K562 (cell line): ENCODE measurements around the gene RTBDN. TPM values are rescaled to one million over a fixed set of nuclear protein-coding genes. Genes with fewer than 3 reads are reported as not detected.

Source experiments
- ATAC-seq: fragments of 200-7000 bp; cut with Tn5 transposase; 3 replicates; pipeline ENCODE4 v1.9.1; 2020; ENCODE audit warnings: moderate library complexity
- BruUV-seq: library from RNA; stranded (reverse); fragments of 400-500 nt; replicated peaks from 2 replicates; lab custom pipeline; 2021; lab: Mats Ljungman, UMichigan
- CTCF ChIA-PET: fragments of 300-600 bp; formaldehyde crosslinking; extraction: SDS; loops from one replicate; lab custom pipeline; 2021; ENCODE audit warnings: low intra/inter-chr PET ratio; lab: Yijun Ruan, JAX
- POLR2A ChIA-PET: fragments of 300-600, 350-650 bp; sonication (Branson Sonifier 250); formaldehyde crosslinking; extraction: SDS; loops from one replicate; lab custom pipeline; 2021; ENCODE audit warnings: antibody characterized with exemption, inconsistent platforms; lab: Yijun Ruan, JAX
- DNase-seq, 4 experiments: peaks; one replicate each; pipeline versions ENCODE4 v3.0.0 to v3.0.0-alpha.2; 2011 to 2018; ENCODE audit warnings: low spot score in 3 of 4, mixed read lengths in 3 of 4; ENCODE audit errors: extremely low read depth in 1 of 4
- FAIRE-seq: peaks from 2 replicates; lab custom pipeline; 2011; peaks lifted over from hg19 to GRCh38; lab: Jason Lieb, UNC
- H2AFZ ChIP-seq: 2 replicates; pipeline ENCODE4 v1.6.0; 2011; ENCODE audit warnings: low read depth, low read length, control low read depth, inconsistent platforms
- H3K27ac ChIP-seq: fragments of 200-600 bp; 3 replicates; pipeline ENCODE4 v1.8.0; 2011; ENCODE audit warnings: low read depth, mild to moderate bottlenecking, control low read depth, inconsistent platforms, low read length, moderate library complexity, mixed read lengths; ENCODE audit errors: extremely low read depth
- H3K27me3 ChIP-seq, 2 experiments: fragments of 300-600 bp in 1 of 2; 2 replicates in 1 of 2; 3 replicates in 1 of 2; pipeline versions ENCODE4 v1.6.0 to v1.8.0; 2011; ENCODE audit warnings: inconsistent platforms in 2 of 2, low read length in 2 of 2, mild to moderate bottlenecking in 1 of 2, mixed read lengths in 1 of 2, moderate library complexity in 1 of 2; ENCODE audit not compliant: control insufficient read depth in 2 of 2, insufficient read depth in 2 of 2
- H3K36me3 ChIP-seq: fragments of 300-600 bp; 3 replicates; pipeline ENCODE4 v1.8.0; 2011; ENCODE audit warnings: mild to moderate bottlenecking, low read length, inconsistent platforms; ENCODE audit not compliant: control insufficient read depth, insufficient read depth
- H3K4me1 ChIP-seq, 2 experiments: fragments of 200-600 bp in 1 of 2; replicated peaks in 1 of 2; 2 replicates in 1 of 2; 3 replicates in 1 of 2; pipeline versions ENCODE4 v1.5.1 to v1.8.0; 2011; ENCODE audit warnings: inconsistent platforms in 2 of 2, low read length in 2 of 2, mild to moderate bottlenecking in 1 of 2, mixed read lengths in 1 of 2, moderate library complexity in 1 of 2; ENCODE audit not compliant: control insufficient read depth in 2 of 2, insufficient read depth in 2 of 2
- H3K4me2 ChIP-seq: 2 replicates; pipeline ENCODE4 v1.6.1; 2011; ENCODE audit warnings: low read length, control low read depth, inconsistent platforms, mixed read lengths; ENCODE audit not compliant: insufficient read depth
- H3K4me3 ChIP-seq: fragments of 200-600 bp; sonication (generic), shearing (Covaris generic); 2 replicates; pipeline ENCODE4 v1.5.1; 2016; ENCODE audit warnings: control low read depth, inconsistent platforms
- H3K79me2 ChIP-seq: fragments of 200-600 bp; 3 replicates; pipeline ENCODE4 v1.8.0; 2011; ENCODE audit warnings: low read length, inconsistent platforms; ENCODE audit not compliant: control insufficient read depth, insufficient read depth
- H3K9ac ChIP-seq, 2 experiments: 2 replicates each; pipeline versions ENCODE4 v1.6.0 to v1.6.1; 2011; ENCODE audit warnings: low read depth in 2 of 2, low read length in 2 of 2, control low read depth in 1 of 2, inconsistent platforms in 1 of 2, mild to moderate bottlenecking in 1 of 2, mixed read lengths in 1 of 2; ENCODE audit not compliant: insufficient read depth in 1 of 2
- H3K9me1 ChIP-seq: one replicate; pipeline ENCODE4 v1.6.0; 2011; ENCODE audit warnings: inconsistent platforms, mild to moderate bottlenecking, low read length, moderate library complexity; ENCODE audit not compliant: control insufficient read depth, insufficient read depth
- H3K9me3 ChIP-seq: replicated peaks from 2 replicates; pipeline ENCODE4 v1.5.1; 2011; ENCODE audit warnings: low read depth, low read length, inconsistent platforms; ENCODE audit not compliant: control insufficient read depth, insufficient read depth
- H4K20me1 ChIP-seq: replicated peaks from 2 replicates; pipeline ENCODE4 v1.6.1; 2011; ENCODE audit warnings: low read length, inconsistent platforms, mixed read lengths; ENCODE audit not compliant: control insufficient read depth, insufficient read depth
- EP300 ChIP-seq: IDR thresholded peaks from 2 replicates; pipeline ENCODE4 v1.6.1; 2012; ENCODE audit warnings: low read length, improper control_type of control experiment
- GTF2E2 ChIP-seq: fragments of 200-800 bp; sonication (Bioruptor generic); IDR thresholded peaks from 2 replicates; pipeline ENCODE4 v1.6.1; 2016; ENCODE audit warnings: missing genetic modification characterization, missing compliant biosample characterization
- MYNN ChIP-seq, 2 experiments: sonication (generic); formaldehyde crosslinking in 1 of 2; IDR thresholded peaks; 2 replicates each; pipeline versions ENCODE4 v1.5.0 to v1.6.1; 2016 to 2020; ENCODE audit warnings: antibody characterized with exemption in 1 of 2, missing genetic modification reagents in 1 of 2
- RBBP5 ChIP-seq: fragments of 200-600 bp; sonication (generic); IDR thresholded peaks from 2 replicates; pipeline ENCODE4 v1.6.1; 2012; ENCODE audit warnings: borderline replicate concordance, mild to moderate bottlenecking, low read length, control low read depth, inconsistent platforms; ENCODE audit not compliant: insufficient read depth, poor library complexity, severe bottlenecking
- ZNF263 ChIP-seq: sonication (generic); formaldehyde crosslinking; IDR thresholded peaks from 2 replicates; pipeline ENCODE4 v1.8.0; 2022; ENCODE audit warnings: mild to moderate bottlenecking, missing genetic modification reagents, borderline replicate concordance
- ZNF316 ChIP-seq: fragments of 450-650 bp; IDR thresholded peaks from 2 replicates; pipeline ENCODE4 v1.6.1; 2016
- ZNF644 ChIP-seq: fragments of 200-800 bp; sonication (Bioruptor generic); IDR thresholded peaks from 2 replicates; pipeline ENCODE4 v1.6.1; 2016; ENCODE audit warnings: low read depth, missing genetic modification characterization, missing compliant biosample characterization
- ZNF696 ChIP-seq: fragments of 250-450 bp; sonication (Bioruptor Pico); conservative IDR thresholded peaks from 2 replicates; pipeline ENCODE4 v1.4.0; 2020; ENCODE audit warnings: mild to moderate bottlenecking, moderate library complexity
- WGBS: fragments of 100-300 bp; shearing (Covaris generic); methylation state at CpG from one replicate; pipeline ENCODE4 v1.1.6; 2016; ENCODE audit warnings: low coverage, mixed read lengths; ENCODE audit not compliant: insufficient coverage; ENCODE audit errors: missing lambda C conversion rate; 5-methylcytosine and 5-hydroxymethylcytosine counted together
- in situ Hi-C: fragments of 300-500 bp; cut with MboI; formaldehyde crosslinking; loops from 4 replicates; pipeline ENCODE4 v1.15.0; 2018; ENCODE audit warnings: inconsistent platforms, mixed read lengths
- intact Hi-C: fragments of 100-400 bp; cut with micrococcal nuclease; formaldehyde crosslinking; loops from 2 replicates; pipeline ENCODE4 v1.14.2; 2022
- polyA plus RNA-seq, 8 experiments: library from polyadenylated mRNA; depleted of rRNA in 4 of 8; stranded (reverse) in 5 of 8; unstranded in 3 of 8; fragments of >200 nt; fragmentation: Nextera tagmentation in 2 of 8; fragmentation: Illumina TruSeq in 1 of 8; extraction: Ambion mirVana in 2 of 8; extraction: Trizol in 1 of 8; gene quantifications; 2 replicates each; pipeline versions ENCODE4 v1.2.1 to v1.2.3, GENCODE V29; 2011 to 2014; ENCODE audit warnings: inconsistent platforms in 1 of 8, missing spikeins in 1 of 8
- total RNA-seq, 7 experiments: library from RNA; depleted of rRNA in 6 of 7; stranded (reverse); fragments of >200 nt in 6 of 7; fragmentation: Illumina TruSeq in 2 of 7; extraction: Trizol in 2 of 7; gene quantifications; 2 replicates each; pipeline versions ENCODE4 v1.2.1 to v1.2.3, GENCODE V29; 2011 to 2021; ENCODE audit warnings: low replicate concordance in 1 of 7
- TF ChIP-seq, protein P1 (sequence below): sonication (generic); formaldehyde crosslinking; IDR thresholded peaks from 2 replicates; pipeline ENCODE4 v1.8.1; 2023; ENCODE audit warnings: mild to moderate bottlenecking, missing genetic modification reagents

The RTBDN gene
- total and polyA plus RNA-seq, 9 of the 15 experiments (the other 6 are each of a cell fraction or from before 2014, with no cell fraction given), result 0.20 to 2.3 (median 0.72) TPM; not detected in 1

DNA sequence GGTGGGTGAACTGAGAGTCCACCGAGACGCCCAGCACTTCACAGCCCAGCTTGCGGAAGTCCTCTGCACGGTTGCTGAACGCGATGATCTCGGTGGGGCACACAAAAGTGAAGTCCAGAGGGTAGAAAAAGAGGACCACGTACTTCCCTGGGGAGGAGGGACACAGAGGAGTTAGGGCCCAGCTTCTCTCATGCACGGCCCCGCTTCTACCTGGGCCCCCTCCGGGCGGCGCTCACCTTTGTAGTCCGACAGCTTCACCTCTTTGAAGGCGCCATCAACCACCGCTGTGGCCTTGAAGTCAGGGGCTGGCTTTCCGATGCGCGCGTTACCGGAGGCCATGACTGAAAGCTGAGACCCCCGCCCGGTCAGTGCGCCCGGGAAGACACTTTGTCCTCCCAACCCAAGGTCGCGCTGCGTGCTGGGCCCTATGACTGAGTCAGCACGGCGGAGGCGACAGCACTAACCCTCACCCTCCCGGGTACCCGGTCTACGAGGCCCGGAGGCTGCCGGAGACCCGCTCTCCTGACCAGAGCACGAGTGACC lies 33.4 kb downstream of the RTBDN start (continued):
- TF ChIP-seq, protein P1, sequence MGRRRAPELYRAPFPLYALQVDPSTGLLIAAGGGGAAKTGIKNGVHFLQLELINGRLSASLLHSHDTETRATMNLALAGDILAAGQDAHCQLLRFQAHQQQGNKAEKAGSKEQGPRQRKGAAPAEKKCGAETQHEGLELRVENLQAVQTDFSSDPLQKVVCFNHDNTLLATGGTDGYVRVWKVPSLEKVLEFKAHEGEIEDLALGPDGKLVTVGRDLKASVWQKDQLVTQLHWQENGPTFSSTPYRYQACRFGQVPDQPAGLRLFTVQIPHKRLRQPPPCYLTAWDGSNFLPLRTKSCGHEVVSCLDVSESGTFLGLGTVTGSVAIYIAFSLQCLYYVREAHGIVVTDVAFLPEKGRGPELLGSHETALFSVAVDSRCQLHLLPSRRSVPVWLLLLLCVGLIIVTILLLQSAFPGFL (CRISPR knock-in tag), result no peak
- TF ChIP-seq GTF2E2 (tag) (peak; percentile 54; the same call in 1 of the 2 replicates), ZNF696 (CRISPR knock-in tag) (no peak), EP300 (no peak), ZNF263 (CRISPR knock-in tag) (peak; percentile 95), ZNF316 (peak; percentile 31; the same call in 1 of the 2 replicates), RBBP5 (peak; percentile 82)

DNA sequence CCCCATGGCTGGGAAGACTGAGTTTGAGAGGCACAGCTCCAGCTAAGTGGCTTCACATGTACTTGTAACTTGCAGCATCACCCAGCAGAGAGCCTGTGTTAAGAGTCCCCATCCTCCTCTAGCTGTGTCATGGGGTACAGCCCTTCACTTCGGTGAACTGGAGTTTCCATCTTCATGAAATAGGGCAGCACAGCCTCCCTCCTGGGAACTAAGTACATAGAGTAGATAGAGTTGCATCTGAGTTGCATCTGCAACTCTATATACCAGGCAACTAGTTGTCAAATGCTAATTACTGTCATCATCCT lies 34.0 kb downstream of the RTBDN start:
- whole genome bisulfite sequencing, result 36% methylated on average over 1 of the region's 1 CpG
- CTCF ChIA-PET, result no interaction called here
- peaks cover 30% of the 10 kb centered on the region for H3K79me2 ChIP-seq
- H4K20me1 ChIP-seq, result no peaks in the 10 kb centered on the region
- H3K9ac ChIP-seq, result peak overlapping the region; percentile 90 to 96
- intact Hi-C loops (no loop called here), in situ Hi-C loops (no loop called here)
- TF ChIP-seq ZNF644 (tag) (no peak), MYNN (IDR thresholded peaks at IDR 0.05) (0 out of 2 replicates have a peak, but pooled peaks have one; percentile 23), MYNN (CRISPR knock-in tag; IDR thresholded peaks at IDR 0.05) (no peak)
- H2AFZ ChIP-seq, result no peak overlapping the region
- BruUV-seq, result no TSS peak
- H3K27ac ChIP-seq, result peak overlapping the region; percentile 90; the same call in 2 of the 3 replicates
- POLR2A ChIA-PET, result interaction anchor here (0.5 to 2.7 kb wide), 7 partner anchors 9 to 320 kb away, joined by 3 to 12 read pairs (median 3); partner anchors contain the start of genes DHPS, JUNB, ZNF490 and ZNF791
- no peaks in the 10 kb centered on the region for H3K9me1 ChIP-seq
- H3K4me3 ChIP-seq, result peak overlapping the region; percentile 76
- ATAC-seq (no peak), DNase-seq (no peak), FAIRE-seq (peak; percentile 19)
- H3K4me2 ChIP-seq, result peak overlapping the region; percentile 82
- no peaks in the 10 kb centered on the region for H3K9me3 ChIP-seq
- H3K27me3 ChIP-seq, result no peaks in the 10 kb centered on the region
- peaks cover 35 to 62% of the 10 kb centered on the region in 2 experiments; a peak in 4 of 5 replicates for H3K4me1 ChIP-seq
- peaks cover 33% of the 10 kb centered on the region; the same call in 2 of the 3 replicates for H3K36me3 ChIP-seq
